Transverse colon (tissue), 4 donors: ENCODE data around the gene TICRR. TPM values are rescaled to one million over a fixed set of nuclear protein-coding genes. Genes with fewer than 3 reads are reported as not detected.

Experiments
- DNase-seq: peaks from one replicate; pipeline ENCODE4 v3.0.0-alpha.2; 2019
- H3K27ac ChIP-seq, 4 donors: fragments of 200-600 bp; sonication (generic); 2 replicates each; pipeline ENCODE4 v1.5.1; 2016 to 2018; ENCODE audit warnings: inconsistent platforms in 4 of 4
- H3K27me3 ChIP-seq: fragments of 200-600 bp; sonication (generic); 2 replicates; pipeline ENCODE4 v1.5.1; 2017; ENCODE audit warnings: inconsistent platforms
- H3K36me3 ChIP-seq, 4 donors: fragments of 200-600 bp; sonication (generic); 2 replicates each; pipeline ENCODE4 v1.5.1; 2017 to 2019; ENCODE audit warnings: inconsistent platforms in 4 of 4
- H3K4me1 ChIP-seq, 4 donors: fragments of 200-600 bp; sonication (generic); 2 replicates each; pipeline ENCODE4 v1.5.1; 2017 to 2020; ENCODE audit warnings: inconsistent platforms in 4 of 4
- H3K4me3 ChIP-seq, 4 donors: fragments of 200-600 bp; sonication (generic); 1 replicate in 1 of 4; 2 replicates in 3 of 4; pipeline versions ENCODE4 v1.5.1 to v1.6.1; 2017 to 2019; ENCODE audit warnings: inconsistent platforms in 4 of 4
- H3K9me3 ChIP-seq, 2 donors: fragments of 200-600 bp; sonication (generic); 2 replicates each; pipeline ENCODE4 v1.5.1; 2017 to 2019; ENCODE audit warnings: inconsistent platforms in 2 of 2
- EP300 ChIP-seq: sonication (generic); formaldehyde crosslinking; IDR thresholded peaks from one replicate; pipeline ENCODE4 v1.6.1; 2017; ENCODE audit warnings: antibody characterized with exemption, low read depth
- POLR2A ChIP-seq: fragments of 450-650 bp; IDR thresholded peaks from one replicate; pipeline ENCODE4 v1.6.1; 2016; ENCODE audit warnings: antibody characterized with exemption, mild to moderate bottlenecking, moderate library complexity
- POLR2AphosphoS5 ChIP-seq, 3 donors: sonication (generic); formaldehyde crosslinking; IDR thresholded peaks; one replicate each; pipeline ENCODE4 v1.6.1; 2016; ENCODE audit warnings: antibody characterized with exemption in 3 of 3
- WGBS, 2 donors: methylation state at CpG; one replicate each; pipeline ENCODE4 v1.1.5; 2018; ENCODE audit warnings: low coverage in 1 of 2; 5-methylcytosine and 5-hydroxymethylcytosine counted together
- in situ Hi-C, 4 donors: fragments of 200-750 bp; cut with MboI; loops; one replicate each; pipeline versions ENCODE4 v1.15.0 to v1.15.1; 2017; ENCODE audit warnings: low sequenced_read_pairs in 3 of 4, low pct_ligation_motif_present in 1 of 4, low pct_unique_long_range_greater_than_20kb in 1 of 4
- intact Hi-C: fragments of 100-400 bp; cut with DNase I; formaldehyde crosslinking; loops from one replicate; pipeline ENCODE4 v1.15.1; 2023; ENCODE audit warnings: low total_unique reads
- total RNA-seq, 4 donors: library from RNA; depleted of rRNA; stranded (reverse); fragments of >200 nt; gene quantifications; one replicate each; pipeline ENCODE4 v1.1.0, GENCODE V29; 2016
- TF ChIP-seq, protein P1 (sequence below), 5 experiments: fragments of 200-600 bp in 3 of 5; fragments of 450-650 bp in 2 of 5; sonication (generic) in 3 of 5; IDR thresholded peaks; 1 replicate in 2 of 5; 2 replicates in 3 of 5; pipeline ENCODE4 v1.5.1; 2016 to 2017; ENCODE audit warnings: antibody characterized with exemption in 5 of 5, inconsistent platforms in 3 of 5, mild to moderate bottlenecking in 2 of 5, moderate library complexity in 1 of 5

Gene TICRR
- total RNA-seq, 4 donors from 2014 or later: 0.27 to 1.4 (median 0.95) TPM; not detected in 1

DNA sequence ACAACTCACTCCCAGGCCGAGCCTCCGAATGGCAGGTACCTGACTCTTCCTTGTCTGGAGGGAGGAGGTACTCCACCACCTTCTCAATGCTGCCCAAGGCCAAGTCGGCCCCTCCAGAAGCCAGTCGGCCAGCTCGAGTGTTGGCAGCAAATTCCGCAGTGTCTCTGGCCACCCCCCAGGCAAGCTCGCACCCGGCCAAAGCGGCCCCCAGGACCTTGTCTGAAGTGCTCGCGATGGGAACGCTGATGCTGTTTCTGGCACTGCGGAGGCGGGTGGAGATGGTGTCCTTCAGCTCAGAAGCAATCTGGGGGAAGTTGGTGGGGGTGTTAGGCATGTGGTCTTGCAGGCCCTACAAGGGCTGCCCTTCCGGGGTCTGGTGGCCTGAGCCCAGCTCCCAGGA lies 94.7 kb downstream of the TICRR start:
- H3K27me3 ChIP-seq: no peaks in the 10 kb centered on the region
- DNase-seq: no peak
- H3K36me3 ChIP-seq: no peaks in the 10 kb centered on the region
- TF ChIP-seq POLR2AphosphoS5 (IDR thresholded peaks at IDR 0.05) (no peak), POLR2A (no peak), EP300 (no peak)
- TF ChIP-seq, protein P1, sequence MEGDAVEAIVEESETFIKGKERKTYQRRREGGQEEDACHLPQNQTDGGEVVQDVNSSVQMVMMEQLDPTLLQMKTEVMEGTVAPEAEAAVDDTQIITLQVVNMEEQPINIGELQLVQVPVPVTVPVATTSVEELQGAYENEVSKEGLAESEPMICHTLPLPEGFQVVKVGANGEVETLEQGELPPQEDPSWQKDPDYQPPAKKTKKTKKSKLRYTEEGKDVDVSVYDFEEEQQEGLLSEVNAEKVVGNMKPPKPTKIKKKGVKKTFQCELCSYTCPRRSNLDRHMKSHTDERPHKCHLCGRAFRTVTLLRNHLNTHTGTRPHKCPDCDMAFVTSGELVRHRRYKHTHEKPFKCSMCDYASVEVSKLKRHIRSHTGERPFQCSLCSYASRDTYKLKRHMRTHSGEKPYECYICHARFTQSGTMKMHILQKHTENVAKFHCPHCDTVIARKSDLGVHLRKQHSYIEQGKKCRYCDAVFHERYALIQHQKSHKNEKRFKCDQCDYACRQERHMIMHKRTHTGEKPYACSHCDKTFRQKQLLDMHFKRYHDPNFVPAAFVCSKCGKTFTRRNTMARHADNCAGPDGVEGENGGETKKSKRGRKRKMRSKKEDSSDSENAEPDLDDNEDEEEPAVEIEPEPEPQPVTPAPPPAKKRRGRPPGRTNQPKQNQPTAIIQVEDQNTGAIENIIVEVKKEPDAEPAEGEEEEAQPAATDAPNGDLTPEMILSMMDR (IDR thresholded peaks at IDR 0.05): no peak
- no peak overlapping the region for H3K27ac ChIP-seq
- in situ Hi-C loops (no loop called here), intact Hi-C loops (no loop called here)
- peaks cover 2 to 10% (median 6%) of the 10 kb centered on the region in 4 donors for H3K4me1 ChIP-seq
- WGBS, 2 donors: 90 to 91% methylated on average over 2 to 15 of the region's 15 CpGs
- no peak overlapping the region for H3K4me3 ChIP-seq
- H3K9me3 ChIP-seq: no peaks in the 10 kb centered on the region

DNA sequence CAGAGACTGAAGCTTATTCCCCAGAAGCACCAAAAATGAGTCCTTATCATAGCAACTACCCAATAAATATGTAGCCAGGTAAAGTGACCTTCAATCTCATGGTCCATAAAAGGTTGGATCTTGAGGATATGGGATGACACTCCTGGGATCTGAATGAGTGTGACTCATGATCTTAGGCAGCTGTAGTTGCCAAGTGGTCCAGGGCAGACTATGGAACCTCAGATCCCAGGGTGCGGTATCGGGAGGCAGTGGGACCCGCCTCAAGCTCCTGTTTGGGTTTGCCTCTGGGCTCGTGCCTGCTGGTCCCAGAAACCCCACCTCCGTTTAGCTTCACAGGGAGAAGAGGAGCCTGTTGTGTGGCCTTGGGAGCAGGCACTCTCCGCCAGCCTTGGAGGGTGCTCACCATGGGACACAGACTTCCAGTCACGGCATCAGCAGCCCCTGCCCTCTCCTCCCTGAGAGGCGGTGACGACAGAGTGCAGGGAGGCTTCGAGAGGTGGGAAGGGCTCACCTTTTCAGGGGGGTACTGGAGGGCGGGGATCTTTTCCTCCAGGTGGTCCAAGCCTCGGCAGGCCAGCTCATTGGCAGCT lies 95.8 kb downstream of the TICRR start:
- 84 to 93% methylated on average over 3 to 12 of the region's 12 CpGs for WGBS, 2 donors
- no peak overlapping the region for H3K27ac ChIP-seq
- TF ChIP-seq POLR2A: no peak
- TF ChIP-seq, protein P1 (IDR thresholded peaks at IDR 0.05): no peak
- TF ChIP-seq POLR2AphosphoS5 (IDR thresholded peaks at IDR 0.05): no peak
- TF ChIP-seq EP300: no peak
- peaks cover 0 to 1% (median 0%) of the 10 kb centered on the region in 4 donors for H3K4me1 ChIP-seq
- DNase-seq: no peak
- in situ Hi-C loops: no loop called here
- H3K4me3 ChIP-seq: no peak overlapping the region
- no peaks in the 10 kb centered on the region for H3K27me3 ChIP-seq
- intact Hi-C loops: no loop called here
- no peaks in the 10 kb centered on the region for H3K36me3 ChIP-seq
- H3K9me3 ChIP-seq: no peaks in the 10 kb centered on the region

DNA sequence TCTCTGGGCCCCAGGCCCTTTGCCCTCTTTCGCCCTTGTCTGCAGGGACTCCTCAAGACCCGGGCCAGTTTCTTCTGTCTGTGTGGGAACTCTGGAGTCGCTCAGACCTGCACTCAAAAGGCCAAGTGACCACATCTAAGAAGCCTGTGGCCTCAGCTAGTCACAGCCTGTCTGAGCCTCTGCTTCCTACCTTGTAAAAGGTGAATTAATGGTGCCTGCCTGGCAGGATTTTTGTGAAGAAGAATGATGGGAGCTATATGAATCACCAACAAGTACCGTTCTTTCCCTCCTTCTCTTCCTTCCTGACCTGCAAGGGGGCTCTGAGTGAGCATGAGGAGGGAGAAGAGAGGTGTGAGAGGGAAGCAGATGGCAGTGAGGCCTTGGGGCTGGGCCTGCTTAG lies 96.4 kb downstream of the TICRR start:
- no peak for DNase-seq
- intact Hi-C loops: no loop called here
- WGBS, 2 donors: 57 to 83% methylated on average over 2 to 4 of the region's 4 CpGs
- Histone ChIP-seq H3K27ac (no peak overlapping the region), H3K4me1 (no peaks in the 10 kb centered on the region), H3K36me3 (no peaks in the 10 kb centered on the region), H3K4me3 (no peak overlapping the region), H3K9me3 (no peaks in the 10 kb centered on the region), H3K27me3 (no peaks in the 10 kb centered on the region)
- TF ChIP-seq, protein P1 (IDR thresholded peaks at IDR 0.05): no peak
- no peak for TF ChIP-seq EP300
- TF ChIP-seq POLR2AphosphoS5 (IDR thresholded peaks at IDR 0.05): no peak
- TF ChIP-seq POLR2A: no peak
- in situ Hi-C loops: no loop called here

DNA sequence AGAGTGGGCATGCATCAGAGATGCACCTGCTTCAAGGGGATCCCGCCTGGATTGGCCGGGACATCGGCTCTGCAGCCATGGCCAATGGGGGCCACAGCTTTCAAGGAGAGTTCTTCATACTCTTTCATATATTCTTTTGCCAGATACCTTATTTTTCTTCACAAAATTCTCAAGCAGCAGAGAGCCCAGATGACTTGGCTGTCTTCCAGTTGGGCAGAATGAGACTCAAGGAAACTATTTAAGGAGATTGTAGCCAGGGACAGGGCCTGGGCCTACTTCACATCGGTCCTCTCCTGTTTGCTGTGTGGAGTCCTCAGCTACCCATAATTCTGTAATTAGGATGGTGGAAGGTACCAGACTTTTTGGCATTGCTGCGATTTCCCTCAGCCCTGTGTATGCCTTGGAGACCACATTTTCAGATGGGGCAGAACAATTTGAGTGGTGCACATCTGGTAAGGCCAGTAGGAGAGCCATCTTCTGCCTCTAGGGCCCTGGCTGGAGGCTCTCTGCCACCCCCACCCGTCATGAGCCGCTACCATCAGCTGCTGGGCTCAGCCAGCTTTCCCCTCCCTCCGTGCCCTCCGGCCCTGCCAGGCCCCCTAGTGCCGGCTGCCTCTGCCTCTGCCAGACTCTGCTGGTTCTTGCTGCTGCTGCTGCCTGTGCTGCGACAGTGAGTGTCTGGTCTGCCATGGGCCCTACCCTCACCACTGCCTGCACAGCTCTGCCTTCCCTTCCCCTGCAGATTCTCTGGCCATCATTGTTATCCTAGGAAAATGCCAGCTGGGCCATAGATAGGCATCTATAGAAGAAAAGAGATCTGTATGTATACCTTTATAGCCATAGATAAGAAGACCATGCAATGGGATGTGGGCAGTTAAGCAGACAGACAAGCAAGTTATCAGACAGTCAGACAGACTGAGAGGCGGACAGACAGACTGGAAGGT lies 97.2 kb downstream of the TICRR start:
- in situ Hi-C loops: no loop called here
- DNase-seq: no peak
- H3K4me1 ChIP-seq: no peaks in the 10 kb centered on the region
- H3K9me3 ChIP-seq: no peaks in the 10 kb centered on the region
- H3K27ac ChIP-seq: no peak overlapping the region
- H3K27me3 ChIP-seq: no peaks in the 10 kb centered on the region
- no peaks in the 10 kb centered on the region for H3K36me3 ChIP-seq
- no peak overlapping the region for H3K4me3 ChIP-seq
- intact Hi-C loops: no loop called here
- TF ChIP-seq EP300 (no peak), POLR2AphosphoS5 (IDR thresholded peaks at IDR 0.05) (no peak), POLR2A (no peak)
- TF ChIP-seq, protein P1 (IDR thresholded peaks at IDR 0.05): no peak
- WGBS, 2 donors: 92% methylated on average over 3 to 11 of the region's 12 CpGs
